Smooth muscle cell (in vitro differentiated cells): Measurements from ENCODE around the gene TAF11L10. TPM values are rescaled to one million over a fixed set of nuclear protein-coding genes. Genes with fewer than 3 reads are reported as not detected.
"Not testable (repeated sequence)": the region's sequence is repeated elsewhere in the genome, so short reads cannot be mapped to it uniquely, and the experiment has no call there.

Source experiments
- DNase-seq: peaks from one replicate; lab custom pipeline; 2025; ENCODE audit not compliant: unreplicated experiment; lab: John Stamatoyannopoulos, UW
- H2AFZ ChIP-seq: fragments of 200-600 bp; sonication (generic); 2 replicates; pipeline ENCODE4 v1.6.0; 2016; ENCODE audit warnings: antibody characterized with exemption, low read depth, mild to moderate bottlenecking
- H3F3A ChIP-seq: fragments of 200-600 bp; sonication (generic); 2 replicates; pipeline ENCODE4 v1.6.0; 2017; ENCODE audit warnings: antibody characterized with exemption, low read depth
- H3K27ac ChIP-seq: fragments of 200-600 bp; sonication (generic); 2 replicates; pipeline ENCODE4 v1.5.1; 2016; ENCODE audit warnings: low read depth, mild to moderate bottlenecking
- H3K27me3 ChIP-seq: fragments of 200-600 bp; sonication (generic); 2 replicates; pipeline ENCODE4 v1.6.1; 2016; ENCODE audit warnings: low read depth, mild to moderate bottlenecking
- H3K36me3 ChIP-seq: fragments of 200-600 bp; sonication (generic); 2 replicates; pipeline ENCODE4 v1.5.1; 2016; ENCODE audit warnings: low read depth
- H3K4me1 ChIP-seq: fragments of 200-600 bp; sonication (generic); 2 replicates; pipeline ENCODE4 v1.5.1; 2016; ENCODE audit warnings: low read depth
- H3K4me2 ChIP-seq: fragments of 200-600 bp; sonication (generic); 2 replicates; pipeline ENCODE4 v1.6.0; 2016; ENCODE audit warnings: mild to moderate bottlenecking
- H3K4me3 ChIP-seq: fragments of 200-600 bp; sonication (generic); 2 replicates; pipeline ENCODE4 v1.5.1; 2016; ENCODE audit warnings: mild to moderate bottlenecking
- H3K79me2 ChIP-seq: fragments of 200-600 bp; sonication (generic); 2 replicates; pipeline ENCODE4 v1.6.0; 2016; ENCODE audit warnings: low read depth, mild to moderate bottlenecking
- H3K9ac ChIP-seq: fragments of 200-600 bp; sonication (generic); 2 replicates; pipeline ENCODE4 v1.6.0; 2016; ENCODE audit warnings: low read depth
- H3K9me3 ChIP-seq: fragments of 200-600 bp; sonication (generic); replicated peaks from 2 replicates; pipeline ENCODE4 v1.5.1; 2016; ENCODE audit warnings: low read depth
- H4K20me1 ChIP-seq: fragments of 200-600 bp; sonication (generic); 2 replicates; pipeline ENCODE4 v1.6.0; 2016; ENCODE audit warnings: low read depth
- CTCF ChIP-seq: fragments of 200-600 bp; sonication (generic); IDR thresholded peaks from 2 replicates; pipeline ENCODE4 v1.5.1; 2017; ENCODE audit warnings: borderline replicate concordance, mild to moderate bottlenecking, antibody characterized with exemption; ENCODE audit not compliant: insufficient read depth, poor library complexity, severe bottlenecking
- WGBS: methylation state at CpG from one replicate; pipeline ENCODE4 v1.1.7; 2016; ENCODE audit warnings: low lambda C conversion rate; 5-methylcytosine and 5-hydroxymethylcytosine counted together
- polyA plus RNA-seq: library from polyadenylated mRNA; unstranded; fragments of >200 nt; fragmentation: Nextera tagmentation; extraction: Ambion mirVana; gene quantifications from 2 replicates; pipeline ENCODE4 v1.2.1, GENCODE V29; 2016
- small RNA-seq: library from RNA; depleted of rRNA; stranded (forward); fragments of <200 nt; gene quantifications from one replicate; pipeline ENCODE3, GENCODE V24; 2014
- total RNA-seq: library from RNA; depleted of rRNA; stranded (reverse); fragments of >200 nt; gene quantifications from 2 replicates; pipeline ENCODE4 v1.2.3, GENCODE V29; 2014

Gene TAF11L10
- total and polyA plus RNA-seq, 2 experiments from 2014 or later, result not detected

- H4K20me1 ChIP-seq, result no peaks in the 10 kb centered on the region
- WGBS, result 95% methylated on average over 14 of the region's 14 CpGs
- DNase-seq, result no peak
Measured at GRCh38 chr5:17604951-17605350, 7.3 kb upstream of the TAF11L10 start.

GRCh38 chr5:17603880-17604279 lies 6.3 kb upstream of the TAF11L10 start, which contains the start of gene TAF11L11:
Gene TAF11L11, plus strand, starts transcription at chr5:17604183.
- H3K4me1 ChIP-seq, DNase-seq, H3K9me3 ChIP-seq, H3K4me2 ChIP-seq, H3K4me3 ChIP-seq, H3K27me3 ChIP-seq, H4K20me1 ChIP-seq, H3K79me2 ChIP-seq, H3F3A ChIP-seq, H3K36me3 ChIP-seq, H3K27ac ChIP-seq, H2AFZ ChIP-seq, H3K9ac ChIP-seq: not testable (repeated sequence)
- 93% methylated on average over 6 of the region's 6 CpGs for WGBS

More at GRCh38 chr5:17604951-17605350, 7.3 kb upstream of the TAF11L10 start:
- H3K27me3 ChIP-seq, result no peaks in the 10 kb centered on the region
- no peak overlapping the region for H3K4me2 ChIP-seq
- no peaks in the 10 kb centered on the region for H3F3A ChIP-seq
- TF ChIP-seq CTCF, result no peak
- no peak overlapping the region for H3K4me3 ChIP-seq
- H3K9ac ChIP-seq, result no peak overlapping the region
- no peaks in the 10 kb centered on the region for H3K36me3 ChIP-seq
- H2AFZ ChIP-seq, result no peak overlapping the region
- no peaks in the 10 kb centered on the region for H3K9me3 ChIP-seq
- no peak overlapping the region for H3K27ac ChIP-seq
- H3K4me1 ChIP-seq, result no peaks in the 10 kb centered on the region
- H3K79me2 ChIP-seq, result no peaks in the 10 kb centered on the region

- H3K9me3 ChIP-seq, H3K27me3 ChIP-seq, H2AFZ ChIP-seq, H3K4me2 ChIP-seq, H3K79me2 ChIP-seq, H3F3A ChIP-seq, H3K4me1 ChIP-seq, H3K36me3 ChIP-seq, H3K9ac ChIP-seq, DNase-seq, H3K27ac ChIP-seq, H4K20me1 ChIP-seq, H3K4me3 ChIP-seq: not testable (repeated sequence)
- 98% methylated on average over 13 of the region's 15 CpGs for WGBS
Measured at GRCh38 chr5:17594255-17594654, 3.4 kb downstream of the TAF11L10 start, which contains the start of gene TAF11L9. Gene TAF11L9, minus strand, starts transcription at chr5:17594394.

GRCh38 chr5:17590860-17591259 lies 6.8 kb downstream of the TAF11L10 start, which contains the start of gene TAF11L8:
Gene TAF11L8, minus strand, starts transcription at chr5:17590960.
- no CpG with 5 or more reads among the region's 16 CpGs for WGBS
- not testable (repeated sequence) for H3K27me3 ChIP-seq, DNase-seq, H3K27ac ChIP-seq, H3K79me2 ChIP-seq, H3K9ac ChIP-seq, H2AFZ ChIP-seq, H4K20me1 ChIP-seq, H3K9me3 ChIP-seq, H3K4me3 ChIP-seq, H3K4me1 ChIP-seq, H3K36me3 ChIP-seq, H3K4me2 ChIP-seq, H3F3A ChIP-seq

- not testable (repeated sequence) for H4K20me1 ChIP-seq, H2AFZ ChIP-seq, H3F3A ChIP-seq, H3K9me3 ChIP-seq, H3K9ac ChIP-seq, H3K4me2 ChIP-seq, H3K4me1 ChIP-seq, H3K4me3 ChIP-seq, H3K36me3 ChIP-seq, H3K79me2 ChIP-seq, H3K27me3 ChIP-seq, H3K27ac ChIP-seq, DNase-seq
- WGBS, result no CpG with 5 or more reads among the region's 16 CpGs
Measured at GRCh38 chr5:17585658-17586057, 12.0 kb downstream of the TAF11L10 start, which contains the start of gene TAF11L7. Gene TAF11L7, minus strand, starts transcription at chr5:17585758.

Small RNA genes within 50 kb of the gene (small RNA-seq; reads per million reads assigned to genes)
- gene AC233724.1 (not detected), gene AC233724.3 (not detected), gene AC233724.4 (not detected), gene AC233724.6 (not detected), gene AC233724.7 (not detected)

Other genes starting within 250 kb of the TAF11L10 start
- gene TAF11L2, start 99.6 kb downstream of the TAF11L10 start, total RNA-seq, result not detected in 2 replicates
- gene TAF11L2, start 99.6 kb downstream of the TAF11L10 start, polyA plus RNA-seq, result not detected in 2 replicates
- not detected in 2 replicates for gene TAF11L3, start 79.5 kb downstream of the TAF11L10 start, total RNA-seq
- gene TAF11L3, start 79.5 kb downstream of the TAF11L10 start, polyA plus RNA-seq, result not detected in 2 replicates
- not detected in 2 replicates for gene TAF11L4, start 76.0 kb downstream of the TAF11L10 start, total RNA-seq
- not detected in 2 replicates for gene TAF11L4, start 76.0 kb downstream of the TAF11L10 start, polyA plus RNA-seq
- gene TAF11L5, start 72.6 kb downstream of the TAF11L10 start, total RNA-seq, result not detected in 2 replicates
- gene TAF11L5, start 72.6 kb downstream of the TAF11L10 start, polyA plus RNA-seq, result not detected in 2 replicates
- not detected in 2 replicates for gene TAF11L6, start 69.2 kb downstream of the TAF11L10 start, total RNA-seq
- not detected in 2 replicates for gene TAF11L6, start 69.2 kb downstream of the TAF11L10 start, polyA plus RNA-seq
- gene TAF11L7, start 12.1 kb downstream of the TAF11L10 start, total RNA-seq, result not detected in 2 replicates
- not detected in 2 replicates for gene TAF11L7, start 12.1 kb downstream of the TAF11L10 start, polyA plus RNA-seq
- not detected in 2 replicates for gene TAF11L8, start 6.9 kb downstream of the TAF11L10 start, total RNA-seq
- not detected in 2 replicates for gene TAF11L8, start 6.9 kb downstream of the TAF11L10 start, polyA plus RNA-seq
- gene TAF11L9, start 3.4 kb downstream of the TAF11L10 start, total RNA-seq, result not detected in 2 replicates
- gene TAF11L9, start 3.4 kb downstream of the TAF11L10 start, polyA plus RNA-seq, result not detected in 2 replicates
- not detected in 2 replicates for gene TAF11L11, start 6.4 kb upstream of the TAF11L10 start, total RNA-seq
- 0.53 TPM in 1 of 2 replicates, not detected in the other for gene TAF11L11, start 6.4 kb upstream of the TAF11L10 start, polyA plus RNA-seq
- not detected in 2 replicates for gene TAF11L12, start 12.6 kb upstream of the TAF11L10 start, total RNA-seq
- gene TAF11L12, start 12.6 kb upstream of the TAF11L10 start, polyA plus RNA-seq, result not detected in 2 replicates
- gene TAF11L13, start 34.3 kb upstream of the TAF11L10 start, total RNA-seq, result not detected in 2 replicates
- gene TAF11L13, start 34.3 kb upstream of the TAF11L10 start, polyA plus RNA-seq, result not detected in 2 replicates
- not detected in 2 replicates for gene TAF11L14, start 36.6 kb upstream of the TAF11L10 start, total RNA-seq
- not detected in 2 replicates for gene TAF11L14, start 36.6 kb upstream of the TAF11L10 start, polyA plus RNA-seq